Caco-2 (cell line): ENCODE data around the gene ANKMY1. TPM values are rescaled to one million over a fixed set of nuclear protein-coding genes. Genes with fewer than 3 reads are reported as not detected.

Experiments used
- BruUV-seq: library from RNA; stranded (reverse); fragments of 400-500 nt; replicated peaks from 2 replicates; lab custom pipeline; 2021; lab: Mats Ljungman, UMichigan
- CTCF ChIA-PET: fragments of 300-600 bp; sonication (Branson Sonifier 250); formaldehyde crosslinking; loops from one replicate; lab custom pipeline; 2022; ENCODE audit warnings: antibody characterized with exemption; lab: Charles Lee
- POLR2A ChIA-PET: fragments of 300-600 bp; sonication (Branson Sonifier 250); formaldehyde crosslinking; loops from one replicate; lab custom pipeline; 2022; ENCODE audit warnings: antibody characterized with exemption; lab: Charles Lee
- DNase-seq, 2 experiments: peaks; one replicate each; pipeline versions ENCODE4 v3.0.0 to v3.0.0-alpha.2; 2020 to 2022
- H3K27me3 ChIP-seq: replicated peaks from 2 replicates; pipeline ENCODE4 v1.6.0; 2011; ENCODE audit warnings: low read length; ENCODE audit not compliant: control insufficient read depth, insufficient read depth
- H3K36me3 ChIP-seq: 2 replicates; pipeline ENCODE4 v1.5.1; 2011; ENCODE audit warnings: low read length; ENCODE audit not compliant: control insufficient read depth, insufficient read depth
- H3K4me1 ChIP-seq: fragments of 250-450 bp; sonication (Bioruptor Pico); 2 replicates; pipeline ENCODE4 v1.5.1; 2020; ENCODE audit warnings: mild to moderate bottlenecking
- H3K4me3 ChIP-seq: 2 replicates; pipeline ENCODE4 v1.5.1; 2011; ENCODE audit warnings: low read depth, mild to moderate bottlenecking, control low read depth, low read length
- H3K9me3 ChIP-seq: fragments of 250-450 bp; sonication (Bioruptor Pico); 2 replicates; pipeline ENCODE4 v1.5.1; 2020; ENCODE audit warnings: mild to moderate bottlenecking, moderate library complexity
- H3K27ac Mint-ChIP-seq: one replicate; pipeline ENCODE4 v1.8.0; 2022; ENCODE audit warnings: mixed read lengths; ENCODE audit not compliant: unreplicated experiment
- H3K27me3 Mint-ChIP-seq: one replicate; pipeline ENCODE4 v1.8.0; 2022; ENCODE audit warnings: mixed read lengths; ENCODE audit not compliant: insufficient read depth, unreplicated experiment
- H3K36me3 Mint-ChIP-seq: one replicate; pipeline ENCODE4 v1.8.0; 2022; ENCODE audit warnings: mild to moderate bottlenecking, mixed read lengths; ENCODE audit not compliant: insufficient read depth, unreplicated experiment
- H3K4me1 Mint-ChIP-seq: one replicate; pipeline ENCODE4 v1.8.0; 2022; ENCODE audit warnings: low read depth, mixed read lengths; ENCODE audit not compliant: unreplicated experiment
- H3K4me3 Mint-ChIP-seq: one replicate; pipeline ENCODE4 v1.8.0; 2022; ENCODE audit warnings: mild to moderate bottlenecking, moderate library complexity, mixed read lengths; ENCODE audit not compliant: unreplicated experiment
- H3K9me3 Mint-ChIP-seq: one replicate; pipeline ENCODE4 v1.8.0; 2022; ENCODE audit warnings: mixed read lengths; ENCODE audit not compliant: unreplicated experiment
- CTCF ChIP-seq, 2 experiments: fragments of 200-600 bp in 1 of 2; IDR thresholded peaks; 1 replicate in 1 of 2; 2 replicates in 1 of 2; pipeline versions ENCODE4 v1.5.1 to v1.8.0; 2011 to 2022; ENCODE audit warnings: antibody characterized with exemption in 1 of 2, control low read depth in 1 of 2, inconsistent platforms in 1 of 2, low read depth in 1 of 2, low read length in 1 of 2, mild to moderate bottlenecking in 1 of 2, moderate library complexity in 1 of 2; ENCODE audit not compliant: insufficient read depth in 1 of 2, severe bottlenecking in 1 of 2, unreplicated experiment in 1 of 2
- intact Hi-C: fragments of 100-400 bp; cut with micrococcal nuclease; formaldehyde crosslinking; loops from one replicate; pipeline ENCODE4 v1.10.0; 2022; ENCODE audit not compliant: unreplicated experiment
- total RNA-seq: library from RNA; stranded (reverse); gene quantifications from 2 replicates; pipeline ENCODE4 v1.2.3, GENCODE V29; 2022

The ANKMY1 gene
- total RNA-seq, 1 experiment from 2014 or later, result 12.2 TPM

GRCh38 chr2:240481720-240482119 is 76.1 kb downstream of the ANKMY1 start:
- H3K27ac Mint-ChIP-seq, result no peak overlapping the region
- POLR2A ChIA-PET, result no interaction called here

GRCh38 chr2:240480834-240481623 is 76.8 kb downstream of the ANKMY1 start:
- Histone ChIP-seq H3K27me3 (no peaks in the 10 kb centered on the region), H3K4me3 (no peak overlapping the region), H3K9me3 (no peaks in the 10 kb centered on the region), H3K4me1 (no peaks in the 10 kb centered on the region), H3K36me3 (no peaks in the 10 kb centered on the region)
- Mint-ChIP-seq H3K4me1 (no peaks in the 10 kb centered on the region), H3K9me3 (no peaks in the 10 kb centered on the region), H3K27ac (no peak overlapping the region), H3K36me3 (peaks cover 6% of the 10 kb centered on the region), H3K27me3 (no peaks in the 10 kb centered on the region), H3K4me3 (no peak overlapping the region)
- no TSS peak for BruUV-seq
- intact Hi-C loops, result no loop called here
- POLR2A ChIA-PET, result no interaction called here
- no peak for DNase-seq
- no peak for TF ChIP-seq CTCF (IDR thresholded peaks at IDR 0.05; ENCODE audit: insufficient read depth in 1 of 2, low read depth in 1 of 2, low read length in 1 of 2, severe bottlenecking in 1 of 2, unreplicated experiment in 1 of 2)
- CTCF ChIA-PET, result no interaction called here

More at GRCh38 chr2:240481720-240482119, 76.1 kb downstream of the ANKMY1 start:
- no peak overlapping the region for H3K4me3 ChIP-seq
- Mint-ChIP-seq H3K9me3 (no peaks in the 10 kb centered on the region), H3K4me1 (no peaks in the 10 kb centered on the region), H3K27me3 (no peaks in the 10 kb centered on the region), H3K4me3 (no peak overlapping the region), H3K36me3 (peaks cover 6% of the 10 kb centered on the region)
- CTCF ChIA-PET, result no interaction called here
- no TSS peak for BruUV-seq
- intact Hi-C loops, result no loop called here
- no peak for DNase-seq
- TF ChIP-seq CTCF (IDR thresholded peaks at IDR 0.05; ENCODE audit: insufficient read depth in 1 of 2, low read depth in 1 of 2, low read length in 1 of 2, severe bottlenecking in 1 of 2, unreplicated experiment in 1 of 2), result no peak
- no peaks in the 10 kb centered on the region for H3K4me1 ChIP-seq
- no peaks in the 10 kb centered on the region for H3K27me3 ChIP-seq
- no peaks in the 10 kb centered on the region for H3K9me3 ChIP-seq
- H3K36me3 ChIP-seq, result no peaks in the 10 kb centered on the region

- BruUV-seq, result no TSS peak
- H3K27me3 ChIP-seq, result no peaks in the 10 kb centered on the region
- H3K9me3 ChIP-seq, result no peaks in the 10 kb centered on the region
- TF ChIP-seq CTCF (IDR thresholded peaks at IDR 0.05; ENCODE audit: insufficient read depth in 1 of 2, low read depth in 1 of 2, low read length in 1 of 2, severe bottlenecking in 1 of 2, unreplicated experiment in 1 of 2), result no peak
- H3K9me3 Mint-ChIP-seq, result no peaks in the 10 kb centered on the region
- intact Hi-C loops, result no loop called here
- no peaks in the 10 kb centered on the region for H3K4me1 Mint-ChIP-seq
- H3K4me1 ChIP-seq, result no peaks in the 10 kb centered on the region
- no peak overlapping the region for H3K4me3 ChIP-seq
- ChIA-PET POLR2A (no interaction called here), CTCF (no interaction called here)
- H3K4me3 Mint-ChIP-seq, result no peak overlapping the region
- no peak for DNase-seq
- H3K36me3 Mint-ChIP-seq, result peaks cover 6% of the 10 kb centered on the region
- H3K36me3 ChIP-seq, result no peaks in the 10 kb centered on the region
- H3K27ac Mint-ChIP-seq, result no peak overlapping the region
- no peaks in the 10 kb centered on the region for H3K27me3 Mint-ChIP-seq
Observed at GRCh38 chr2:240479111-240479501, 78.7 kb downstream of the ANKMY1 start.
